ENCODE measurements around the gene SEC11C.

DNA sequence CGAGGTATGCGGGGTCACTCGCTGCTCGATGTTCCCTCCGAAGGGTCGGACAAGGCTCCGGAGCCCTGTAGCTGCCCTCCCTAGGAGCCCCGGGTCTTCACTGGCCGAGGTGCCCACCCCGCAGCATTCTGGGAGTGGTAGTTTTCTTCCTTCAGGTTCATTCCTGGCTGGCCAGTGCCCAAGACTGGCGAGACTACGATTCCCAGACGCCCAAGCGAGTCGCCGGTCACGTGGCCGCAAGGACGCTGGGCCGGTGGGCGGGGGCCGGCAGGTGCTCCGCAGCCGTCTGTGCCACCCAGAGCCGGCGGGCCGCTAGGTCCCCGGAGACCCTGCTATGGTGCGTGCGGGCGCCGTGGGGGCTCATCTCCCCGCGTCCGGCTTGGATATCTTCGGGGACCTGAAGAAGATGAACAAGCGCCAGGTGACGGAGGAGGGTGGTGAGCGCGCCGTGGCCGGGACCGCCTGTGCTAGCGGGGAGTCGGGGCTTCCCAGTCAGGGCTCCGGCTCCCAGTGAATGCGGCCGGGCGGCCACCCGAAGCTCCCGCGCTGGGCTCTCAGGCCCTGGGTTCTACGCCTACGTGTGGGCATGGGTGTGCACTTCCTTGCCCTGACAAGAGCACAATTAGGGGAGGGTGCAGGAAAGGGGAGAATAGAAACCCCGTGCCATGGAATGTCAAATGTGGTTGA, at the start of gene SEC11C:
- TF ChIP-seq POLR2A (IDR thresholded peaks at IDR 0.05), result peak in 3 of 4 donors; percentile 10 to 74 (median 15)
- TF ChIP-seq CTCF (IDR thresholded peaks at IDR 0.05), result no peak
- TF ChIP-seq EP300 (IDR thresholded peaks at IDR 0.05), result no peak
